Body of pancreas (tissue), 4 donors: ENCODE results near the gene TXN2.

Source experiments
- CTCF ChIP-seq, 7 experiments: fragments of 450-650 bp in 4 of 7; fragments of 200-600 bp in 3 of 7; sonication (generic) in 3 of 7; IDR thresholded peaks; one replicate each; pipeline ENCODE4 v1.5.1; 2016 to 2019; ENCODE audit warnings: antibody characterized with exemption in 7 of 7
- POLR2A ChIP-seq, 3 donors: fragments of 450-650 bp; IDR thresholded peaks; one replicate each; pipeline ENCODE4 v1.6.1; 2016; ENCODE audit warnings: antibody characterized with exemption in 3 of 3, mild to moderate bottlenecking in 2 of 3

- no peak for TF ChIP-seq CTCF (IDR thresholded peaks at IDR 0.05)
- no peak for TF ChIP-seq POLR2A (IDR thresholded peaks at IDR 0.05)
Observed at GRCh38 chr22:36497910-36498665, 16.6 kb upstream of the TXN2 start.
